HEK293T (cell line): ENCODE results near the gene CCT8L2.
"Not testable (repeated sequence)": the region's sequence is repeated elsewhere in the genome, so short reads cannot be mapped to it uniquely, and the experiment has no call there.

Source experiments
- CTCF ChIA-PET: fragments of 350-600 bp; formaldehyde crosslinking; extraction: SDS; loops from one replicate; lab custom pipeline; 2021; ENCODE audit warnings: antibody characterized with exemption, inconsistent platforms; lab: Yijun Ruan, JAX
- POLR2A ChIA-PET: fragments of 350-600 bp; formaldehyde crosslinking; extraction: SDS; loops from one replicate; lab custom pipeline; 2020; ENCODE audit warnings: antibody characterized with exemption, inconsistent platforms; lab: Yijun Ruan, JAX
- DNase-seq: peaks from one replicate; pipeline ENCODE4 v3.0.0; 2012; ENCODE audit warnings: mixed read lengths; ENCODE audit errors: extremely low spot score
- ARNT ChIP-seq: fragments of 450-650 bp; IDR thresholded peaks from 2 replicates; pipeline ENCODE4 v1.6.1; 2017; ENCODE audit warnings: mild to moderate bottlenecking
- BHLHE40 ChIP-seq: fragments of 450-650 bp; IDR thresholded peaks from 2 replicates; pipeline ENCODE4 v1.6.1; 2016; ENCODE audit warnings: mild to moderate bottlenecking, moderate library complexity, borderline replicate concordance
- CTBP1 ChIP-seq: fragments of 450-650 bp; IDR thresholded peaks from 2 replicates; pipeline ENCODE4 v1.6.1; 2016; ENCODE audit warnings: borderline replicate concordance
- ELF4 ChIP-seq: fragments of 450-650 bp; IDR thresholded peaks from 2 replicates; pipeline ENCODE4 v1.6.1; 2017; ENCODE audit warnings: antibody characterized with exemption
- FOXA1 ChIP-seq: fragments of 450-650 bp; IDR thresholded peaks from 2 replicates; pipeline ENCODE4 v1.6.1; 2016; ENCODE audit warnings: mild to moderate bottlenecking
- FOXK2 ChIP-seq: fragments of 450-650 bp; IDR thresholded peaks from 2 replicates; pipeline ENCODE4 v1.6.1; 2016; ENCODE audit warnings: mild to moderate bottlenecking
- FOXM1 ChIP-seq: fragments of 450-650 bp; IDR thresholded peaks from 2 replicates; pipeline ENCODE4 v1.6.1; 2017; ENCODE audit warnings: mild to moderate bottlenecking, borderline replicate concordance
- HDGF ChIP-seq: fragments of 450-650 bp; IDR thresholded peaks from 2 replicates; pipeline ENCODE4 v1.6.1; 2017; ENCODE audit warnings: antibody characterized with exemption, borderline replicate concordance
- L3MBTL2 ChIP-seq: fragments of 450-650 bp; conservative IDR thresholded peaks from 2 replicates; pipeline ENCODE4 v1.6.1; 2016; ENCODE audit warnings: mild to moderate bottlenecking
- LEF1 ChIP-seq: fragments of 450-650 bp; IDR thresholded peaks from 2 replicates; pipeline ENCODE4 v1.6.1; 2017; ENCODE audit warnings: mild to moderate bottlenecking, borderline replicate concordance
- NFRKB ChIP-seq: fragments of 450-650 bp; IDR thresholded peaks from 2 replicates; pipeline ENCODE4 v1.6.1; 2016; ENCODE audit warnings: mild to moderate bottlenecking, moderate library complexity
- SP1 ChIP-seq: fragments of 450-650 bp; IDR thresholded peaks from 2 replicates; pipeline ENCODE4 v1.6.1; 2017
- SUZ12 ChIP-seq: fragments of 450-650 bp; IDR thresholded peaks from 2 replicates; pipeline ENCODE4 v1.6.1; 2016; ENCODE audit warnings: mild to moderate bottlenecking
- TARDBP ChIP-seq: fragments of 450-650 bp; IDR thresholded peaks from 2 replicates; pipeline ENCODE4 v1.6.1; 2016
- ZNF384 ChIP-seq: fragments of 450-650 bp; IDR thresholded peaks from 2 replicates; pipeline ENCODE4 v1.6.1; 2016
- TF ChIP-seq, protein P1 (sequence below): fragments of 450-650 bp; IDR thresholded peaks from 2 replicates; pipeline ENCODE4 v1.6.1; 2016

Gene CCT8L2

GRCh38 chr22:16603770-16604242 is 11.2 kb upstream of the CCT8L2 start:
- CTCF ChIA-PET, POLR2A ChIA-PET: not testable (repeated sequence)

DNA sequence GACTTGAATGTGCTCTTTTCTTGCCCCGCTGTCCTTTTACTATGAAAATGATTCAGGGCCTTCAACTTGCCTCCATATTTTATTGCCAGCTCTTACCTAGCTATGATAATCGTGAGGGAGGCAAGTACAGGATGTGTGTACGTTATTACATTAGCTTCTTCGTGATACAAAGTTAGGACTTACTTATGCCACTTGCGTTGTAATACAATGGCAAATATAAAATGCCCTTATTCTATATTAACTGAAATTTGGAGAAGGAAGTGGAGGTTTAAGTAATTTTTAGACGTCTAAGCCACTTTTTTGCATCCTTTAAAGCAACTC is 10.8 kb upstream of the CCT8L2 start:
- DNase-seq: no peak
- ChIA-PET CTCF (no interaction called here), POLR2A (no interaction called here)
- TF ChIP-seq FOXK2 (no peak), ARNT (no peak), LEF1 (no peak), HDGF (no peak), CTBP1 (no peak), SUZ12 (no peak), ZNF384 (no peak), TARDBP (no peak), NFRKB (no peak), FOXM1 (no peak), SP1 (no peak), L3MBTL2 (no peak), BHLHE40 (no peak), FOXA1 (no peak), ELF4 (no peak)
- TF ChIP-seq, protein P1, sequence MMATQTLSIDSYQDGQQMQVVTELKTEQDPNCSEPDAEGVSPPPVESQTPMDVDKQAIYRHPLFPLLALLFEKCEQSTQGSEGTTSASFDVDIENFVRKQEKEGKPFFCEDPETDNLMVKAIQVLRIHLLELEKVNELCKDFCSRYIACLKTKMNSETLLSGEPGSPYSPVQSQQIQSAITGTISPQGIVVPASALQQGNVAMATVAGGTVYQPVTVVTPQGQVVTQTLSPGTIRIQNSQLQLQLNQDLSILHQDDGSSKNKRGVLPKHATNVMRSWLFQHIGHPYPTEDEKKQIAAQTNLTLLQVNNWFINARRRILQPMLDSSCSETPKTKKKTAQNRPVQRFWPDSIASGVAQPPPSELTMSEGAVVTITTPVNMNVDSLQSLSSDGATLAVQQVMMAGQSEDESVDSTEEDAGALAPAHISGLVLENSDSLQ: no peak

More at GRCh38 chr22:16603770-16604242, 11.2 kb upstream of the CCT8L2 start:
- DNase-seq: not testable (repeated sequence)

GRCh38 chr22:16602728-16603447 is 10.3 kb upstream of the CCT8L2 start:
- DNase-seq, CTCF ChIA-PET, POLR2A ChIA-PET: not testable (repeated sequence)

- POLR2A ChIA-PET, DNase-seq, CTCF ChIA-PET: not testable (repeated sequence)
These were observed 9.7 kb upstream of the CCT8L2 start for GRCh38 chr22:16602224-16602727.

DNA sequence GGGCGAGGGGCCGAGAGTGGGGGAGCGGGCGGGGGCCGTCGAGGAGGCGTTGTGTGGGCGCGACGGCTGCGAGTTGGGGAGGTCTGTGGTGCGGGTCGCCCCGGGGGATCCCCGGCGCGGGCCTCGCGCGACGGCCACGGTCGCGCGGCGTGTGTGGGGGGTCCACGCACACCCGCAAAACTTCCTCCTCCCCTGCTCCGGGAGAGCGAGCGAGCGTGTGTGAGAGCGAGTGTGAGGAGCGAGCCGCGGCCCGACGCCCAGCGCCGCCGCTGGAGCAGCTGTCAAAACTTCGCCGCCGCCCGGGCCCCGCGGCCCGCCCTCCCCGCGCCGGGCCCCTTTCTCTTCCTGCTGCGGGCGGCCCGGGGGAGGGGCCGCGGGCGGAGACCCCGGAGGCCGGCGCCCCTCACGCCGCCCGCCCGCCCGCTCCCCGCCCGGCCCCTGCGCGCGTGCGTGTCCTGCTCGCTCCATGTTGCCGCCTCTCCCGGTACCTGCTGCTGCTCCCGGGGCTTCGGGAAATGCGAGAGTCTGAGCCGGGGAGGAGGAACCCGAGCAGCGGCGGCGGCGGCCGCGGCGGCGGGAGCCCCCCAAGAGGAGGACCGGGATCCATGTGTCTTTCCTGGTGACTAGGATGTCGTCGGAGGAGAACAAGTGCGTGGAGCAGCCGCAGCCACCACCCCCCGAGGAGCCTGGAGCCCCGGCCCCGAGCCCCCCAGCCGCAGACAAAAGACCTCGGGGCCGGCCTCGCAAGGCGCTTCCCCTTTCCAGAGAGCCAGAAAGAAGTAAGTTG is 9.0 kb upstream of the CCT8L2 start:
- ChIA-PET CTCF (no interaction called here), POLR2A (no interaction called here)
- no peak for TF ChIP-seq FOXK2
- DNase-seq: no peak

- POLR2A ChIA-PET, DNase-seq, CTCF ChIA-PET: not testable (repeated sequence)
These were observed 8.2 kb upstream of the CCT8L2 start for GRCh38 chr22:16600644-16601436.

DNA sequence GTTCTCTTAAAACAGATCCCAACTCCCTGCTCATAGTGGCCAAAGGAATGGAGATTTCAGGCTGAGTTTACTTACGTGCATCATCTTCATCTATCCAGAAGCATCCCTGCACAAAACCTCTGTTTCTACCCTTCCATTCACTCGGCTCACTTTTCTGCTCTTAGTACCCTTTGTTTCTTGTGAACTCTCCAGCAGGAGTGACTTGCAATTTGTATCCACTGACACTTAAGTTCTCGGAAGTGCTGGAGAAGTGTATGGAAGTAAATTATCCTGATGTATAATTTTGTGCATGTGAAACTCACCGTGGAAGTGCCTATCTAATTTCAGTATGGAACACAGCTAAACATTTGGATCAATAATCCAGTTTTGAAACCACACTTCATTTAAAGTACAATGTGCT is 7.0 kb upstream of the CCT8L2 start:
- POLR2A ChIA-PET, CTCF ChIA-PET, DNase-seq: not testable (repeated sequence)

DNA sequence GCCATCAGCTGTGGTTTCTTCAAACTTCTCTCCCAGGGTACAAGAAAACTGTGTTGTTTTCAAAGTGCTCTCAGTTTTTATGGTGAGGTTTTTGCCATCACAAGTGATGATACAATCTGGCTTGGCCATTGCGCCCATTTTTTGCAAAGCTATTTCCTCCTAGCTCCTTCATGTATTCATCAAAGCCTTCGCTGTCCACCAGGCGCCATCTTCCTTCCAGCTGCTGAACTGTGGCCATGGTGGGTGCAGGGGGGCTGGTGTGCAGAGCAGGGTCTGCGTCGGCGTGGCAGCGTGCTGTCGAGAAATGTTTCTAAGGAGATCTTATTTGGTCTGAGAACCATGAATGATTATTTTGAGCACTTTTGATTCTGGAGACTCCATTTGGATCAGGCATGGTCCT is 2.6 kb upstream of the CCT8L2 start:
- POLR2A ChIA-PET, DNase-seq, CTCF ChIA-PET: not testable (repeated sequence)

DNA sequence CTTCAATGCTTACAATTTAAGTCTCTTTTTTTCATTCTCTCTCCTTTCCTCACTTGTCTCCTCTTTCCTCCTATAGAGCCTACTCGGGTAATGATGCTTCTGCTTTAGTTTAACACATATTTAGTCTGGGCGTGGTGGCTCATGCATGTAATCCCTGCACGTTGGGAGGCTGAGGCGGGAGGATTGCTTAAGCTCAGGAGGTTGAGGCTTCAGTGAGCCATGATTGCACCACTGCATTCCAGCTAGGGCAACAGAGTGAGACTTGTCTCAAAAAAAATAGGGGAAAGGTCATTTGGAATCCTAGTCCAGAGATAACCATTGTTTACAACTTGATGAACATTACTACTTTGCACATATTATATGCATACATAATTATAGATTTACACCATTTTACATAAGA is 1.4 kb upstream of the CCT8L2 start:
- ChIA-PET POLR2A (no interaction called here), CTCF (no interaction called here)
- DNase-seq: no peak
- no peak for TF ChIP-seq LEF1

DNA sequence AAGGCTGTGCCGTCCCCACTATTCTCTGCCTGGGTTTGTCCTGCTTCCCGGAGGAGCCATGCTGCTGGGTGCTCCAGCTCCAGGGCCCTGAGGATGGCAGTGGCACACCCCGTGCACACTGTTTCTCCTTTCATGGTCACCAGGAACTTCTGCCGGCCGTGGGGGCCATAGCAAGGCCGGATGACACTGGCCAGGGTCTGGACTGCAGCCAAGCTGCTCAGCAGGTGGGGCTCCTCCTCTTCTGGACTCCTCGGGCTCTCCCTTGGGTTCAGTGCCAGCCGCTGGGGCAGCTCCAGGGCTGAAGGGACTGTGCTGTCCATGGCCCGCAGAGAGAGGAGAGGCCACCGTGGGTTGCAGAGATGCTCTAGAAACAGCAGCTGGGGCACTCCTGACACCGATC is 379 bp downstream of the CCT8L2 start:
- CTCF ChIA-PET, POLR2A ChIA-PET, DNase-seq: not testable (repeated sequence)

DNA sequence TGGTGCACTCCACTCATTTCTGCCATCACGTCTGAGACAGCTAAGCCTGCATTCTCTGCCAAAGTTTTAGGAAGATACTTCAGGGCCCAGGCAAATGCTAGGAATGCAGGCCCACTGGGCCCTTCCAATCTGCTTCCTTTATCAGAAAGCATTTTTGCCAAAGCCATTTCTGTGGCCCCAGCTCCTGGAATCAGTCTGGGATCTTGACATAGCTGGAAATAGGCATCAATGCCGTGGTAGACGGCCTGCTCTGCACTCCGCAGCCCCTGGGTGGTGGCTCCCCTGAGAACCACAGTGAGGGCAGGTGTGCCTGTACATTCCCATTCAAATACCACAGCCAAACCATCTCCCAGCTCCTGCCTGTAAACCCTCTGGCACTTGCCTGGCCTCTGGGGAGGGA is 1.5 kb downstream of the CCT8L2 start:
- CTCF ChIA-PET, POLR2A ChIA-PET, DNase-seq: not testable (repeated sequence)
